Right ventricle myocardium superior (tissue), 1 donor: ENCODE measurements around the gene ARHGEF3. TPM values are rescaled to one million over a fixed set of nuclear protein-coding genes. Genes with fewer than 3 reads are reported as not detected.

Experiments used
- ATAC-seq: fragments of 200-7000 bp; cut with Tn5 transposase; one replicate; pipeline ENCODE4 v1.9.1; 2020; ENCODE audit warnings: mild to moderate bottlenecking; ENCODE audit not compliant: poor library complexity
- DNase-seq: peaks from one replicate; pipeline ENCODE4 v3.0.0-alpha.2; 2020
- intact Hi-C: fragments of 100-400 bp; cut with DNase I; formaldehyde crosslinking; loops from one replicate; pipeline ENCODE4 v1.11.2; 2022
- long read RNA-seq: library from polyadenylated mRNA; unstranded; transcript quantifications from one replicate; pipeline ENCODE4 v2.0.0, GENCODE V29; 2021
- total RNA-seq: library from RNA; stranded (reverse); fragmentation: NEBNext Ultra II Directional; extraction: Animal tissue kit (Norgen Biotek cat#: 25700); gene quantifications from one replicate; pipeline ENCODE4 v1.2.1, GENCODE V29; 2021
- donor health status: DM: no; HTN: yes; CAD: no; lungs with severe emphysema.

The ARHGEF3 gene, protein sequence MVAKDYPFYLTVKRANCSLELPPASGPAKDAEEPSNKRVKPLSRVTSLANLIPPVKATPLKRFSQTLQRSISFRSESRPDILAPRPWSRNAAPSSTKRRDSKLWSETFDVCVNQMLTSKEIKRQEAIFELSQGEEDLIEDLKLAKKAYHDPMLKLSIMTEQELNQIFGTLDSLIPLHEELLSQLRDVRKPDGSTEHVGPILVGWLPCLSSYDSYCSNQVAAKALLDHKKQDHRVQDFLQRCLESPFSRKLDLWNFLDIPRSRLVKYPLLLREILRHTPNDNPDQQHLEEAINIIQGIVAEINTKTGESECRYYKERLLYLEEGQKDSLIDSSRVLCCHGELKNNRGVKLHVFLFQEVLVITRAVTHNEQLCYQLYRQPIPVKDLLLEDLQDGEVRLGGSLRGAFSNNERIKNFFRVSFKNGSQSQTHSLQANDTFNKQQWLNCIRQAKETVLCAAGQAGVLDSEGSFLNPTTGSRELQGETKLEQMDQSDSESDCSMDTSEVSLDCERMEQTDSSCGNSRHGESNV
- 15.0 TPM for total RNA-seq
- long read RNA-seq, transcript ARHGEF3-201 (10 exons, 3,602 nt), result major isoform, 11 of 27 reads
- long read RNA-seq, partial matches to known transcripts, result 4 of 27 reads
- long read RNA-seq, other reads (novel, unspliced or antisense), result 7 of 27 reads

DNA sequence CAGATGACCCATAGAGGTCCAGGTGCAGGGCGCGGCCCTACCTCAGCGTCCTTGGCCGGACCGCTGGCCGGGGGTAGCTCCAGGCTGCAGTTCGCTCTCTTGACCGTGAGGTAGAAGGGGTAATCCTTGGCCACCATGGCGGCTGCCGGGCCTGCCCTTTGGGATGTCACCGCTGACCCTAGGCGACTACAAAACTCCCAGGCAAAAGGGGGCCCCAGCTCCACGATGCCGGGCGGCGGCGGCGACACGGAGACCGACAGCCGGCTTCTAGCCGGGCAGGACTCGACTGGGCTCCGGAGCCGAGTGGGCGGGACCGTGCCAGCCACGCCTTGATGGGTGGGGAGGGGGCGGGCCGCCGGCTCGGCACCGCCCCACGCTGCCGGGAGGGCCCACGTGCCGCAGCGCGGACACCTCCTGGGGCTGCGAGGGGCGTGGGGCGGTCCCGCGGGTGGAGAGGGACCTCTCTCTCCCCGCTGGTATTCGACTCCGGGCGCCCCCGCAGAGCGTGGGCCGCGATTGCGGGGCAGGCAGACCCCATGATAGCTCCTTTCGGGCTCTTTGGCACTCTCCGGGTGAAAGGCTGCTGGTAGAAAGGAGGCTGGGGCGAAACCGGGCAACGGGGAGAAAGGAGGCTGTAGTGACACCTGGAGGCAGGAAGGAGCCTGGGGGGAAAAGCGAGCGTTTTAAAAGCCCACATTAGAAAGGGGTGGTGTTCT lies at the start of gene ARHGEF3:
Gene ARHGEF3 (minus strand): TSS at position 288 of the 716 bp plus-strand sequence. CDS start 151 bp downstream, at position 137.
- intact Hi-C loops, result loop anchor here (5.0 kb wide), 3 partner anchors 95 to 185 kb away; no protein-coding TSS in a partner anchor
- ATAC-seq (peak; percentile 96), DNase-seq (peak; percentile 91)

- intact Hi-C loops, result no loop called here
- ATAC-seq (no peak), DNase-seq (no peak)
Observed at GRCh38 chr3:56849698-56850097, 47.9 kb upstream of the ARHGEF3 start.

DNA sequence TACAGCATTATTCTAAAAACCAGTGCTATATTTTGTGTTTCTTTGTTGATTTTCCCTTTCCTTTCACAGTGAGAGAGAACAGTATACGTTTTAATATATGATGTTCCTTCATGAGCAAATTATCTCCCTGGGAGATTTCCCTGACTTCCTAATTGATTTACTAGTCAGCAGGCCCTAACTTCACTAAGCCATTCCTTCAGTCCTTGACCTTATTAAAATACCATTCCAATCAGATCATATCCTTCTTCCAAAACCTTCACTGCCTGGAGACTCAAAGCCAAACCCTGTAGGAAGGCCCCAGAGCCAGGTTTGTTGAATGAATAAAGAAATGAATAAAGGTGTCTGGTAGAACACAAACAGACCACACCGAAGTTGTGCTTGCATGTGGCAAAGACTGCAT lies 43.8 kb upstream of the ARHGEF3 start:
- intact Hi-C loops, result no loop called here
- ATAC-seq, result no peak
- no peak for DNase-seq

- intact Hi-C loops, result no loop called here
- ATAC-seq (no peak), DNase-seq (no peak)
Observed at GRCh38 chr3:56844536-56844935, 42.8 kb upstream of the ARHGEF3 start.

- DNase-seq (no peak), ATAC-seq (no peak)
- intact Hi-C loops, result no loop called here
Observed at GRCh38 chr3:56839784-56840715, 38.3 kb upstream of the ARHGEF3 start.

DNA sequence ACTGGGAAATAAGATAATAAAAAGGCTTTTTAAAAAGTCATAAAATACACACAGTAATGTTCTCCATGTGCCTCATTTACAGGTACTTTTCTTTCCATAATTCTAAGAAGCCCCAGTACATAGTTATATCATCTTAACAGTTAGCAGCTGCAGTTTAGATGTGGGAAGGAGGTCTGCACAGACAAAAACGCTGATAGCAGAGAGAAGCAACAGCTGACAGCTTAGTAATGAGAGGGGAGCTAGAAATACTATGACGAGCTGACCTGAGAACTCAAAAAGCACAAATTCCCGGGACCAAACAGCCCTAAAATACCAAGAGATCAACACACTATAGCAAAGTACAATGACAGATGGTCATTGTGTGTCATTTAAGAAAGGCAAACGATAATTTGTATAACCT lies 36.7 kb upstream of the ARHGEF3 start:
- no peak for DNase-seq
- intact Hi-C loops, result no loop called here
- no peak for ATAC-seq

GRCh38 chr3:56837196-56837955 lies 35.6 kb upstream of the ARHGEF3 start:
- ATAC-seq (no peak), DNase-seq (no peak)
- intact Hi-C loops, result no loop called here

GRCh38 chr3:56836276-56837163 lies 34.8 kb upstream of the ARHGEF3 start:
- no peak for DNase-seq
- intact Hi-C loops, result no loop called here
- no peak for ATAC-seq

GRCh38 chr3:56835650-56836227 lies 34.0 kb upstream of the ARHGEF3 start:
- DNase-seq (no peak), ATAC-seq (no peak)
- intact Hi-C loops, result no loop called here

GRCh38 chr3:56833536-56833935 lies 31.8 kb upstream of the ARHGEF3 start:
- DNase-seq, result no peak
- intact Hi-C loops, result no loop called here
- ATAC-seq, result no peak

- ATAC-seq, result no peak
Observed at GRCh38 chr3:56833022-56833421, 31.3 kb upstream of the ARHGEF3 start.

DNA sequence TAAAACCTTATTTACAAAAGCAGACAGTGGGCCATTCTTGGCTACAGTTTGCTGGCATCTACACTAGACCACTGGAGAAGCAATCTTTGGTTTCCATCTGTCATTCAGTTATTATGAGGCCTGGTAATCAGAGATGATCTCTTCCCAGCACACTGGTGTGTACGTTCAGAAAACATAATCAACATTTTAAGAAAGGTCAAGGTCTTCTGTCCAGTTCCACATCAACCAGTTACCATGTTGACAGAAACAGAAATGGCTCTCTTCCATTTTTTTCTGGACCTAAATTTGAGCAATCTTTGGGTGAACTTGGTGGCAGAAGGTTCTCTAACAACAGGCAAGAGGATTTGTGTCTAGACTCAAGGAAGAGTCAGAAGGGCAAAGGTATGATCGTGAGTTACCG lies 29.8 kb upstream of the ARHGEF3 start:
- intact Hi-C loops, result no loop called here
- no peak for ATAC-seq
- no peak for DNase-seq

More at GRCh38 chr3:56833022-56833421, 31.3 kb upstream of the ARHGEF3 start:
- intact Hi-C loops, result no loop called here
- no peak for DNase-seq

- DNase-seq (no peak), ATAC-seq (no peak)
- intact Hi-C loops, result no loop called here
Observed at GRCh38 chr3:56830884-56831283, 29.1 kb upstream of the ARHGEF3 start.

GRCh38 chr3:56829533-56829932 lies 27.8 kb upstream of the ARHGEF3 start:
- no peak for DNase-seq
- no peak for ATAC-seq
- intact Hi-C loops, result no loop called here

DNA sequence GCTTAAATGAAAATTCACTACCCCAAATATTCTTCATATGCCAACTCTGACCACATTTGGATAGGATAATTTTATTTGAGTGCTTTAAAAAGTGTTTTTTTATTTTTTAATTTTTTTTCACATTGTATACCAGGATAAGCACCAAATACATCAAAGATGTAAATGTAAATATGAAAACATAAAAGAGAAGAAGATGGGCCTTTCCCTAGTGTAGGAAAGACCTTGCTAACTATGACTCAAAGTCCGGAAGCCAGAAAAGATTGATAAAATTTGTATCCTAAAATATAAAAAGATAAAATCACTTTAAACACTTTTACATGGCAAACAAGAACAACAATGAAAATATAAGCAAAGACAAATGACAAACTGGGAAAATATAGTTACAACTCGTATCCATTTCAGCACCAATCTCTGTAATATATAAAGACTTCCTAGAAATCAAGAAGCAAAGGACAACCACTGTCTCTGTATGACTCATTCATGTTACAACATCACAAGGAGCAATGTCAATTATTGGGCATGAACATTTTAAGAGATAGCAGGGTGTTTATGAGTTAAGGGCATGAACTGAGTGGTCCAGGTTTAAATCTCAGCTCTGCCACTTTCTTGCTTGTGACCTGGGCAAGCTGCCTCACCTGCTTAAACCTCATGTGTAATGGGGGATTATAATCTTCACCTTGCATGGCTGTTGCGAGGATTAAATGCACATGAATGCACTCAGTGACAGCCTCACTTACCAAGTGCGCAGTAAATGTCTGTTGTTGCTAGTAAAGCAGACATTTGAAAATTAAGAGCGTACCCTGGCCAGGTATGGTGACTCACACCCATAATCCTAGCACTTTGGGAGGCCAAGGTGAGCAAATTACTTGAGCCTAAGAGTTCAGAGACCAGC lies 25.3 kb upstream of the ARHGEF3 start:
- no peak for ATAC-seq
- intact Hi-C loops, result no loop called here
- DNase-seq, result no peak
